GM13976 (cell line): ENCODE data around the gene FHOD3.

ENCODE experiments used
- DNase-seq: peaks from one replicate; pipeline ENCODE4 v3.0.0; 2012; ENCODE audit warnings: low spot score
- in situ Hi-C: fragments of 300-500 bp; cut with MboI; formaldehyde crosslinking; loops from one replicate; pipeline ENCODE4 v1.12.0; 2022; ENCODE audit warnings: low sequenced_read_pairs, mixed read lengths, inconsistent platforms; ENCODE audit not compliant: unreplicated experiment
- TF ChIP-seq, protein P1 (sequence below): IDR thresholded peaks from 2 replicates; pipeline ENCODE4 v1.5.1; 2012; ENCODE audit warnings: borderline replicate concordance, mild to moderate bottlenecking; ENCODE audit not compliant: insufficient read depth; ENCODE audit errors: extremely low read depth, missing control alignments, control extremely low read depth

Gene FHOD3

DNA sequence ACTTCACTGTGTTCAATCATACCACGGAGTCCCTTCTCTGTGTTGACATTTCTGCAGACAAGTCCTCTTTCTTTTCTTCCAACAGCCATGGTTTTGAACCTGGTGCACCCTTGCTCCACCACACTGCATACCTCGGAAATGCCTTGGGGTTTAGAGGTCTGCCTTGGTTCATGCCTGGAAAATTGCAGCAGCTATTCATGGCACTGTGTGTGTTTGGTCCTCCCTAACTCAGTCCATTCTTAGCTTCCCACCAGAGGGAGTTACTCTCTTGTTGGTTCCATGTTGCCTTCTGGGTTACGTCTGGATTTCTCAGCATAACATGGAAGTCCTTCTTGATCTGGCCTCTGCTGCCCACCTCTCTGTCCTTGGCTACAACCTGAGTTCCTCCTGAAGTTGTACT, 206.0 kb downstream of the FHOD3 start:
- no peak for DNase-seq
- in situ Hi-C loops, result no loop called here
- TF ChIP-seq, protein P1, sequence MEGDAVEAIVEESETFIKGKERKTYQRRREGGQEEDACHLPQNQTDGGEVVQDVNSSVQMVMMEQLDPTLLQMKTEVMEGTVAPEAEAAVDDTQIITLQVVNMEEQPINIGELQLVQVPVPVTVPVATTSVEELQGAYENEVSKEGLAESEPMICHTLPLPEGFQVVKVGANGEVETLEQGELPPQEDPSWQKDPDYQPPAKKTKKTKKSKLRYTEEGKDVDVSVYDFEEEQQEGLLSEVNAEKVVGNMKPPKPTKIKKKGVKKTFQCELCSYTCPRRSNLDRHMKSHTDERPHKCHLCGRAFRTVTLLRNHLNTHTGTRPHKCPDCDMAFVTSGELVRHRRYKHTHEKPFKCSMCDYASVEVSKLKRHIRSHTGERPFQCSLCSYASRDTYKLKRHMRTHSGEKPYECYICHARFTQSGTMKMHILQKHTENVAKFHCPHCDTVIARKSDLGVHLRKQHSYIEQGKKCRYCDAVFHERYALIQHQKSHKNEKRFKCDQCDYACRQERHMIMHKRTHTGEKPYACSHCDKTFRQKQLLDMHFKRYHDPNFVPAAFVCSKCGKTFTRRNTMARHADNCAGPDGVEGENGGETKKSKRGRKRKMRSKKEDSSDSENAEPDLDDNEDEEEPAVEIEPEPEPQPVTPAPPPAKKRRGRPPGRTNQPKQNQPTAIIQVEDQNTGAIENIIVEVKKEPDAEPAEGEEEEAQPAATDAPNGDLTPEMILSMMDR, result no peak

DNA sequence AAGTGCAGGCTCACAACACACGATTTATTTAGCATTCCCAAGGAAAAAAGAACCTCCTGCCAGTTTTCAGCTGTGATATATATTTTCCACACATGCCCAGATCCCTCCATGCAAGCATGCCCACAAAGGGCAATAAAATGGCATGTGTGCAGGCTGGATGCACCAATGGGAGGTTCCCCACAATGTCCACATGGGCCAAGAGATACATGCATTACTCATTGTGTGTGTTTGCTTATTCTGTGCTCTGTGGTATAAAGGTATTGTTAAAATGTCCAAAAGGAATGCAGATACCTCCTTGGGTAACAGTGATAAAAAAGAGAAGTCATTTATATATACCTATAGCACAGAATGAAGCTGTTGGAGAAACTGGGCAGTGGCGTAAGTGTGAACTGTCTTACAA, 207.4 kb downstream of the FHOD3 start:
- TF ChIP-seq, protein P1, result no peak
- in situ Hi-C loops, result no loop called here
- no peak for DNase-seq

DNA sequence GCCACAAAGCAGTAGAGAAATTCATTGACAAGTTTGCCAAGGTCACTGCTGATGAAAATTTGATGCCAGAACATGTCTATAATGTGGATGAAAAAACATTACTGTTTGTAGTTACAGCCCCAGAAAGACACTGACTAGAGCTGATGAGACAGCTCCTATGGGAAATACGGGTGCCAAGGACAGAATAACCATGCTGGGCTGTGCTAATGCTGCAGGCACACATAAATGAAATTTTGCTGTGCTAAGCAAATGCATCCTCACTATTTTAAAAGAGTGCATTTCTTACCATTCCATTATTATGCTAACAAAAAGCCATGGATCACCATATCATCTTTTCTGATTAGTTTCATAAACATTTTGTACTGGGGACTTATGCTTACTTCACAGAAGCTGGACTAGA, 208.2 kb downstream of the FHOD3 start:
- no peak for DNase-seq
- in situ Hi-C loops, result no loop called here
- TF ChIP-seq, protein P1, result no peak

DNA sequence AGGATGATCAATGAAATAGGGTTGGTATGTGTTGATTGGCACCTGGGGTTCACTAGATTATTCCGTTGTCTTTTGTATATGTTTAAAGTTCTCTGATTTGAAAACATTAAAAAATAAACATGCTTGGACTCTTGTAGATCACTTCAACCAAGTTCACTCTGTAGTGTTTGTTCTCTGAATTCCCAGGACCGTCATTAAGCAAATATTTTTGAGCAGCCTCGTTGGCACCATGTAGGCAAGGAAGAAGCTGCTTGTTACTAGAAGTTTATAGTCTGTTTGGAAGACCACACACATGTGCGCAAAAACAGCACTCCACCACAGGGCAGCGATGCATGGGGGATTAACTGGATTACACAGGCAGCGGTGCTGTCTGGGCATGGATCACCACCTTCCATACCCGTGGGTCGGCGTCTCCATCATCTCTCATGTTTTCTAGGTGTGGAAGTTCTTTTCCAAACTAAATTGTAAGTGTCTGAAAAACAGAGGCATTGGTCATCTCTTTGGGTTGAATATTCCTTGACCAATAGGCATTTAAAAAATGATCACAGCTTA, 212.2 kb downstream of the FHOD3 start:
- DNase-seq, result no peak
- in situ Hi-C loops, result no loop called here
- TF ChIP-seq, protein P1, result no peak

DNA sequence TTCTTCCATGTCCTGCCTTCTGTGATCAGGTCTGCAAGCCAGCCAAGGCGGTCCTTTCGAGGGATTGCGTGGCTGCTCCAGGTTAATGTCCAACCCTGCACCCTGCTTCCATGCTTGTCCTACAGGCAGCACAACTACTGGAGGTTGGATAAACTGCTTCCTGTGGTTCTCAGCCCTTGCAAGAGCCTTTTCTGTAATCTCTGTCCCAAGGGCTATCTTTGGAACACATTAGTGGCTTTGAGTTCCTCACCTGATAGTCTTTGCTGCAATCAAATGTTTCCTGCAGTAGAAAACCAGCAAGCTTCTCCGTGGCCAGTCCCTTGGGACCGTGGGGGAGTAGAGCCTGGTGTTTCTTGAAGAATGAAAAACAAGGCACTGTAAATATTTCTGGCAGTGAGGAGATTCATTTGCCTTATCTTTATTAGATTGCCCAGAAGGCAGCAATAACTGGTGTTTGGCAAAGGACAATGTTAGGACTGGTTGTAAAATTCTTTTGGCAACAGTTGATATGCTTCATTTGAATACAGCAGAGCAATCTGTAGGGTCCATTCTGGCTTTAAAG, 214.4 kb downstream of the FHOD3 start:
- in situ Hi-C loops, result no loop called here
- TF ChIP-seq, protein P1, result no peak
- no peak for DNase-seq

DNA sequence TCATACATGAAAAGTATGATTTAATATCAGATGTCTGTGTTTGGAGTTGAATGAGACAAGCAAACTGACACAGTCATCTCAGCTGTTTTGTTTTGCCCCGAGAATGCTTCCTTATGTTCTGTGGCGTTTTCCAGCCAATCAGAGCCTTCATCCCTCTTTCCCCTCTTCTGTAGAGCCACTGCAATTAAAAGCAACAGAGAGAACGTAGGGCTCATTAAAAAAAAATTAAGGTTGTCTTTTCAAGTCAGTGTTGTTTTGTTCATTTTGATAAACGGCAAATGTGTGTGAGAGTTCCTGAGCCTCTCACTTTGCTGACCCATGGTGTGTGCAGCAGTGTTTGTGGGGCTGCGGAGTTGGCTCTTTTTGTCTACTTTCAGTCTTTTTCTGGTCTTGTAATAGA, 216.0 kb downstream of the FHOD3 start:
- no peak for DNase-seq
- TF ChIP-seq, protein P1, result no peak
- in situ Hi-C loops, result no loop called here
